Hematopoietic multipotent progenitor cell treated with erythropoietin and hydrocortisone succinate and interleukin-3 and kit ligand, for 15 days (in vitro differentiated cells): ENCODE data around the gene BPIFA2.
A peak's percentile ranks its signal among the peaks of the same experiment; 100 is the strongest.

Experiments used
- DNase-seq: peaks from one replicate; pipeline ENCODE4 v3.0.0-alpha.2; 2015; ENCODE audit warnings: low spot score

BPIFA2 gene

DNA sequence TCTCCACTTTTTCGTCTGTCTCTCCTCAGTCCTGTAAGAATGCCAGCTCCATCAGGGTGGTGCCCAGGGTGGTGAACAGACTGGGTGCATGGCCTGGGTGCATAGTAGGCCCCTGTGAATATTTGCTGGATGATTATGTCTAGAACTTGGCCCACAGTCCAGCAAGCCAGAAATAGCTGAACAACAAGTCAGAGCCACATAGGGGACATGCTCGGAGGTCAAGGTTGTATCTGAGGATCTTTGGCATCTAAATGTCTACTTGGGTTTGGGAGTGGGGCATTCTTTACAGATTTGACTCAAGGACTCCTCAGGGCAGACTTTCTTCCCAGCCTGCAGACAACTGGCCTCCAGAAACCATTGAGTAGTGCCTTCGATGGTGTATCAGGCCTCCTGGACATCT is 31.1 kb downstream of the BPIFA2 start:
- DNase-seq: no peak

GRCh38 chr20:33202451-33202850 is 34.5 kb downstream of the BPIFA2 start:
- DNase-seq: no peak

DNA sequence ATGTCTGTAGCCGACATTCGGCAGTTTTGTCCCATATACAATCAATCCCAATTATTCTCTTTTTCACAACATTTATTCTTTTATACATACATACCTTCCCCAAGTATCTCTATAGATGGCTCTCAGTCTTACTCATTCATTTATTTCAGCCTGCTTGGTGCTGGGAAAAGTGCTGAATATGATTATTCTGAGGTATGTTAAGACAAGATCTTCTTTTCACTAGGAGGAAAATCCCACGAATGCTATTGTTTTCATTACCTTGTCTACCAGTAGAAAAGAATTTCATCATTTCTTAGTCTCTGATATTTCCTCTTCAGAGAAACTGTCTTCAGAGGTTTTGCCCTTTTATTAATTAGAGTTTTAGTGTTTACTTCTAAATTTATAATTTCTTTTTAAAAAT is 35.5 kb downstream of the BPIFA2 start:
- no peak for DNase-seq

GRCh38 chr20:33209789-33210188 is 41.8 kb downstream of the BPIFA2 start:
- peak; percentile 14 for DNase-seq

DNA sequence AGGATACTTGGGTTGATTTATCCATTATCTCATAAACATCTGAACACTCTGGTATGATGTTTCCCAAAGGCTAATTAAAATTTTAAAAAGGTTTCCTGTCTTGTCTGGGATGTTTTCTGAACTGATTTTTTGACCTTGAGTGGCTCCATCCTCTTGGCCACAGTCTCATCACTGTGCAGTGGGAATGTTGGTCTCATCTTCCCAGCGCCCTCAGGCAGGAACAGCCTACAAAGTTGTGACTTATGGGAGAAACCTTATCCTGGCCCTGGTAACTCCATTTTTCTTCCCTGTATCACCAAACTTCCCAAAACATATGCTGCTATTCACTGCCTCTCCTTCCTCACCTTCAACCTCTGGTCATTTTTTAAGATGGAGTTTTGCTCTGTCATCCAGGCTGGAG is 42.4 kb downstream of the BPIFA2 start:
- DNase-seq: no peak

- DNase-seq: no peak
Observed at GRCh38 chr20:33211817-33212424, 44.0 kb downstream of the BPIFA2 start.

DNA sequence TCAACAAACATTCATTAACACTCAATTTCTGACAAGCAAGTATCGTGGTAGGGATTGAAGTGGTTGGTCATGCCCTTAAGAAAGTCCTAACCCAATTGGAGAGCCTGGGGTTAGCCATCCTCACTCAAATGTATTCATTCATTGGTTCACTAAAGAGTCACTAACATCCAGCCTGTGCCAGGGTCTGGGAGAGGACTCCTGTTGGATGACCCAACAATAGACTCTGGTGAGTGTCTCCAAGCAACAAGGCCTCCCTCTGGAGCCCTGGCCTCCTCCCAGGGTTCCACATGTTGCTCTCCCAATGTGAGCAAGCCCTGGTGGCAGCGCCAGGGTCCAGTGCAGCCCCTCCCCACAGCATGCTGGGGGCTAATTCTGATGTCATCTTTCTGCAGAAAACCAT is 49.1 kb downstream of the BPIFA2 start, which contains the start of gene BPIFA3:
TSS of gene BPIFA3 (plus strand) at position 301 of the 400 bp plus-strand sequence. CDS start 185 bp downstream, outside the sequence.
- DNase-seq: no peak

DNA sequence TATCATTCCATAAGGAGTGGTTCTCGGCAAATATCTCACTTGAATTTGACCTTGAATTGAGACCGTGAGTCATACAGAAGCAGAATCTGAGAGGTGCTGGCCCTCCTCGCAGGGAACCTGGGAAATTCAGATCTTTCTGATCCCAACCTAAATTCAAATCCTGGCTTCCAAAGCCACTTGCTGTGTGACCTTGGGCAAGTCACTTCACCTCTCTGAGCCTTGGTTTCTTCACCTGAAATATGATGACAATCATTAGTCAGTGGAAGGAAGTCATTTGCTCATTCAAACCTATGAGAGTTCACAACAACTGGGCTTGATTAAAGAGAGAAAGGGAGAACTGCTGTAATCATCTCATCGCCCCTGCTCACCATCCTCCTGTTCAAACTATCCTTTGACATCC is 56.4 kb downstream of the BPIFA2 start:
- DNase-seq: no peak

DNA sequence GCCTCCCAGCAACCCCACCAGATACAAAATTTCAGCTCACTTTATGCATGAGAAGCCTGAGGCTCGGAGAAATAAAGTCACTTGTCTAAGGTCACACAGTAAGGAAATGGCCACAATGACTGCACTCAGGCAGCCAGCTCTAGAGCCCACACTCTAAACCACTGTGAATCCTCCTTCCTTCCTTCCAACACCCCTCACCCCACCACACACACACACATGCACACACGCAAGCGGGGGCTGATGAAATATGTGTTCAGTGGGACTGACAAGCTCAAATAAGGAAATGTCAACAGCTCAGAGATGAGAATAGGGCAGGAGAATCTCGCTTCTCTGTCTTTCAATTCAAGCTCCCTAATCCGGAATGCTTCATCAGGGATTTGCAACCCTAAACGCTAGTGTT is 61.9 kb downstream of the BPIFA2 start:
- DNase-seq: no peak
